HG03342 (cell line): ENCODE data around the gene PPP2CA.
"Not testable (repeated sequence)": the region's sequence is repeated elsewhere in the genome, so short reads cannot be mapped to it uniquely, and the experiment has no call there.

Experiments used
- ATAC-seq: cut with Tn5 transposase; IDR thresholded peaks from one replicate; pipeline ENCODE4 v1.9.1; 2021; ENCODE audit warnings: mild to moderate bottlenecking, moderate library complexity; ENCODE audit not compliant: unreplicated experiment

PPP2CA gene

DNA sequence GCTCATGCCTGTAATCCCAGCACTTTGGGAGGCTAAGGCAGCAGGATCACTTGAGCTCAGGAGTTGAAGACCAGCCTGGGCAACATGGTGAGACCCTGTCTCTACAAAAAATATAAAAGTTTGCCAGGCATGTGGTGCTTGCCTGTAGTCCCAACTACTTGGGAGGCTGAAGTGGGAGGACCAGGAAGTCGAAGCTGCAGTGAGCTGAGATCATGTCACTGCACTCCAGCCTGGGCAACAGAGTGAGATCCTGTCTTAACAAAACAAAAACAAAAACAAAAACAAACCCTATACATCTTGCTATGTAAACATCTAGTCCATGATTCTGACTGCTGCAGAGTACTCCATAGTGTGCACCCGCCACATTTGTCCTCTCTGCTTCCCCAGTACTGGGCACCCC, 19.8 kb upstream of the PPP2CA start:
- no peak for ATAC-seq

DNA sequence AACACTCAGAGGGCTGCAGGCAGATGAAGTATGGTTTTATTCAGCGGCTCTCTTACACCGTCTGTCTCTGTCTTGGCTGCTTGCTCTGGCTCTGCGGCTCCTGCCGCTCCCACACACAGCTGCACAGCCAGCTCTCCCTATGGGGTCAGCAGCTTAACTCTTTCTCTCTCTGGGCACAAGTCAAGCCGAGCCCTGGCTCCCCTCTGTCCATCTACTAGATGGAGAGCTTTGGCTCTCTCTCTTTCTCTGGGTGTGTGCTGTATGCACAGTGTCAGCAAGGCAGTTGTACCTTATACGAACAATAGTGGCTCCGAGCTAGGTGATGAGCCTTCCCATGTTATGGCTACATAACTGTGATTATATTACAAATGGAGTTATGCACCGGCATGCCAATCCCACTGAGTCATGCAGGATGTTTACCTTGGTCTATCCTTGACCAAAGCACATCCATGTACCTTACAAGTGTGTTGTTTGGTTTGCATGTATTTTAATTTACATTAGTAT, 19.3 kb upstream of the PPP2CA start:
- ATAC-seq, result no peak

DNA sequence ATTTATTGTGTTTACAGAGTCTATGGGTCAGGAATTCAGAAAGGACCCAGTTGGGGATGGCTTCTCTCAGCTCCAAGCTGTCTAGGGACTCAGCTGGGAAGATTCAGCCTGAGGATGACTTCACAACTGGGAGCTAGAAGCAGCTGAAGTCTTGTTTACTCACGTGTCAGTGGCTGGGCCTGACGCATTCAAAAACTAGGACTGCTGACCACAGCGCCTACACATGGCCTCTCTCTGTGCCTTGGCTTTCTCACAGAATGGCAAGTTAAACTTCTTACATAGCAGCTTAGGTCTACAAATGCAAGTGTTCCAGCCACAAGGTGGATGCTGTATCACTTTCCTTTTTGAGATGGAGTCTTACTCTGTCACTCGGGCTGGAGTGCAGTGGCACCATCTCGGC, 16.3 kb upstream of the PPP2CA start:
- no peak for ATAC-seq

DNA sequence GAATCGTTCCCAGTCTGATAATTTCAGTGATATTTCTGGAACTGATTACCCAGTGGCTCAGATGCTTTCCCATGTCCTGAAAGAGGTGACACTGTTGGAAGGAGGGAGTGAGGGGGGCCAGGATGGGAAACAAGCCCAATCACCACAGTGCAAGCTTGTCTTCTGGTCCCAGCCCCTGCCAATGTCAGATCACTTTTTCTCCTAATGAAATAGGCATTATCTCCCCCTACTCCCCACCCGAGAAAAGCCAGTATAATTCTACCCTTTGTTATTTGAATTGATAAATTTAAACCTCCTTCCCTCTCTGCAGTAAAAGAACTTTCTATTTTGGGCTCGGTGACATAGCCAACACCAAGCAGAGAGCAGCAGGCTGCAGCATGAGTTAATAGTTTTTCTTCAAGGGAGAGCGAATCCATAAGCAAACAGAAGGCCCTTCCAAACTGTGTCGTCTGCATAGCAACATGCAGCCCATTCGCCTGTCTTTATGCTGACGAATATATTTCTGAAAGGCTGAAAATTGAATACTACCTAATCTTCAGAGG, 14.6 kb upstream of the PPP2CA start:
- no peak for ATAC-seq

DNA sequence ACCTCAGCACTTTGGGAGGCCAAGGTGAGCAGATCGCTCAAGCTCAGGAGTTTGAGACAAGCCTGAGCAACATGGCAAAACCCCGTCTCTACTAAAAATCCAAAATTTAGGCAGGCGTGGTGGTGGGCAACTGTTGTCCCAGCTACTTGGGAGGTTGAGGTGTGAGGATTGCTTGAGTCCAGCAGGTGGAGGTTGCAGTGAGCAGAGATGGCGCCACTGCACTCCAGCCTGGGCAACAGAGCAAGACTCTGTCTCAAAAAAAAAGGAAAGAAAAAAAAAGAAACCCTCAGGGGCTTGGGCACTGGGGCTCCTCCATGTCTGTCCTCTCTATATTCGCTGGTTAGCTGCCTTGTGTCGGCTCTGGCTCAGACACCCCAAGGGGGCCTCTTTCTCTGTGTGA, 10.9 kb upstream of the PPP2CA start:
- no peak for ATAC-seq

DNA sequence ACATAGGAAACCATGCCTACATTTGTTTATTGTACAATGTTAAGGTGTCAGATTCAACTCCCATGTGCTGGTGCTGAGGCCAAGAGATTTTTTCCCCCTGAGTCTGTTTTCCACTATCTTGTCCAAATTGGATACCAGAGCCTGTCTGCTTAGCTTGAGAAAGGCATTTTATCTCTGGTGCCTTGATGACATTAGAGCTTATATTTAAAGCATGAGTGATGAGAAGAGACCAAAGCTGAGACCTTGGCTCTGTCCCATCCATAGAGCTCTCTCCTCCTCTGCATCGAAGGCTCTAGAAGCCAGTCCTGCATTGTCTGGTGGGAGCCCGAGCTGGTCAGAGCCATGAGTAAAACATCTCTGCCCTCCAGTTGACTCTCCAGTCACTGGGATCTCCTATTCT, 10.4 kb upstream of the PPP2CA start:
- no peak for ATAC-seq

DNA sequence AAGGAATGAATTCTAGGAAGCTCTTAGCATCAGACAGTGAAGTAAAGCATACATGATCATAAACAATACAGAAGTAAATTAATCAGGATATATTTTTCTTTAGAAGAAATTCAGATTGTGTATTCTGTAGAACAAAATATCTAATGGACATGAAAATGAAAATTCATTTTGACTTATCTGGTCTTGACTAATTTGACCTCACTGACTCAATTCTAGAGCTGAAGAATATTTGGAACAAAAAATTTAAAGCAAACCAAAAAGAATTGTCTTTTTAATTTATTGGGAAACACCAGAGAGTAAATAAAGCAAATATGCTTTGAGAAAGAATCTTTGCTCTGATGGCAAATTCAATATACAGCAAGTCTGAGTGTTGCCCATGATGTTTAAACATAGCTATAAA, 2.8 kb upstream of the PPP2CA start:
- ATAC-seq, result no peak

DNA sequence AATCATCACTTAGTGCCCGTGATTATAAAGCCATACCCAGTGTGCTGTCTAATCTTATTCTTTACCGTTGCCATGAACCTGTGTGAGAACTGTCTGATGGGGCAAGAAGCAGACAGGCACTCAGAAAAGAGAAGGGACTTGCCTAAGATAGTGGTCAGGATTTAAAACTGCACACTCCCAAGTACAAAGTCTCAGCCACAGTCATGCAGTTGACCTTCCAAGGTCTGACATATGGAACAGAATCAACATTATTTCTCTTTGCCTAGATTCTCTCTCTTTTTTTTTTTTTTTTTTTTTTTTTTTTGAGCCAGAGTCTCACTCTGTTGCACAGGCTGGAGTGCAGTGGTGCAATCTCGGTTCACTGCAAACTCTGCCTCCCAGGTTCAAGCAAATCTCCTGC, 1.9 kb upstream of the PPP2CA start:
- ATAC-seq, result no peak

DNA sequence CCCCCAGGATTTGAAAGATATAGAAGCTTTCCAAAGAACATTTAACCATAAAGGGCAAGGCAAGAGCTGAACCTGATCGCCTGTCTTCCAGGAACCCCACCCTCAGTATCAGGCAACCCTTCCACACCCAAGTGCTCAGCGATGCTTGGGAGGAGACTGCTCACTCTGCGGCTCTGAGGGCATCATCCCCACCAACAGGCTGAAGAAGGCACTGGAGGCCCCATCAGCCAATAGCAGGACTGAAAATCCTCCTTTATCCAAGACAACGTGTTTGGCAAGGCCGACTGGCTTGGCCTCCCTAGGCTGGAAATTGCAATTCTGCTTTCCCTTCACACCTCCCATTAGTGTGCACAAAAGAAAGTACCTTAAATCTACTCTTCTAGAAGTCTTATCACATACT, 1.4 kb upstream of the PPP2CA start:
- ATAC-seq, result no peak

DNA sequence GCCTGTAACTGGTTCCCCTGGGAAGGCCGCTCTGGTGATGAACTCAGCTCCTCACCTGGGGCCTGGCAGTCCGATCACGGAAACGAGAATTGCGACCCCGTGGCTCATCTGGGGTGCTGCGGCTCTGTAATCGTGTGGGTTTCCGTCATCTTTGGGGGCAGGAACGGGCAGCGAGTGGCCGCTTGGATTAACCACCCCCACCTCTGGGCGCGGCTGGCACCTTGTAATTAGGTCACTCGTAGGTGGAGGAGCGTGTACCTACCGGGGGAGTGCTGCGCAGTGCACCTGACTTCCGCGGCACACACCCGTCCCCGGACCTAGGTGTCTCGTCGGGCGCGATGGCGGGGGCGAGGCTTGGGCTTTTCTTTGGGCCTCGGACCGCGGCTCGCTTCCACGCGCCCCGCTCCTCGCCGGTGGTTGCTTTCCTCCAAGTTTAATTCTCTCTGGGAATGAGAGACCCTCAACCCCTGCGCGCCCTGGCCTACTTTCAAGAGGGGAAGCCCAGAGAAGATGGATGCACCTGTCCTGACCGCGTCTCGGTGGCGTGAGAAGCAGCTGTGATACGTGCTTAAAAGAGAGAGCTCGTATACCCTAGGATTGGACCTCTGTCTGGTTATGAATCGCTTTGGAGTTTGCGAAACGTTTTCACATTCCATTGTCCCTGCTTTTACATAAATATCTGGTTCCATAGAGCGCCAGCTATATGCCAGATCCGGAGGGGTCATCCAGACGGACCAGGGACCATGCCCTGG, 744 bp upstream of the PPP2CA start:
- ATAC-seq, result peak; percentile 14

DNA sequence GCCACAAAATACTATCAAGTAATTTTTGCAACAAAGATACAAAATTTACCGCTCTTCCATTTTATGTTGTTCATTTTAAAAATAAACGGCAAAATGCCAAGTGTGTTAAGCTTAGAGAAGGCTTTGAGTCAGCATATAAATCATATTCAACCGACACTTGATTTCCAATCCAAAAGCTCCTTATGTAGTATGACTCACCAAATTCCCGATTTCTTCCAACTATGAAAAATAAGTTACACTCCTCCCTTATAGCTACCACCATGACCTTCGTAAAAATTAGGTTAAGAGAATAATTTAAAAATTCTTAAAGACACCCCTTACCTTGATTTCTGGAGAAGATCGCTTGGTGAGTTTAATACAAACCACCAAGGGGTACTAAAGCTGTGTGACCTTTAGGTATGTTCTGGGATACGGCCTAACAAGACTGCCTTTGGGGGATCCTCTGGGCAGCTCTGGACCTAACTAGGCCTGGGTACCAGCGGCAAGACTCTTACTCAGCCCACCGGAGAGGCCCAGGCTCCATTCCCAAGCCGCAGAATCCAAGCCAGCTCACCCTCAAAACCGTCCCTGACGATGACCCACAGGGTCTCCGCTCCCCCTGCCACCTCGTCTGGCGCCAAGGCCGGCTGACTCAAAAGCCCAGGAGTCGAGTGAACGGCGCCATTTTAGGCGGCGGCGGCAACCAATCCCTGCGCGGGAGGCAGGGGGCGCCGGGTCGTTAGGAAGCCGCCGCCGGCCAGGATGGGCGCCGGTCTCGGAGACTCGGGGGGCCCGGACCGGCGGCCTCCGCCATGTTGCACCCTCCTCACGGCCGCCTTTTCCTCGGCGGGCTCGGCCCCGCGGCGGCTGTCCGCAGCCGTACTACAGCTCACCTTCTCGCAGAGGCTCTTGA, 739 bp downstream of the PPP2CA start:
- peak; percentile 30 for ATAC-seq

DNA sequence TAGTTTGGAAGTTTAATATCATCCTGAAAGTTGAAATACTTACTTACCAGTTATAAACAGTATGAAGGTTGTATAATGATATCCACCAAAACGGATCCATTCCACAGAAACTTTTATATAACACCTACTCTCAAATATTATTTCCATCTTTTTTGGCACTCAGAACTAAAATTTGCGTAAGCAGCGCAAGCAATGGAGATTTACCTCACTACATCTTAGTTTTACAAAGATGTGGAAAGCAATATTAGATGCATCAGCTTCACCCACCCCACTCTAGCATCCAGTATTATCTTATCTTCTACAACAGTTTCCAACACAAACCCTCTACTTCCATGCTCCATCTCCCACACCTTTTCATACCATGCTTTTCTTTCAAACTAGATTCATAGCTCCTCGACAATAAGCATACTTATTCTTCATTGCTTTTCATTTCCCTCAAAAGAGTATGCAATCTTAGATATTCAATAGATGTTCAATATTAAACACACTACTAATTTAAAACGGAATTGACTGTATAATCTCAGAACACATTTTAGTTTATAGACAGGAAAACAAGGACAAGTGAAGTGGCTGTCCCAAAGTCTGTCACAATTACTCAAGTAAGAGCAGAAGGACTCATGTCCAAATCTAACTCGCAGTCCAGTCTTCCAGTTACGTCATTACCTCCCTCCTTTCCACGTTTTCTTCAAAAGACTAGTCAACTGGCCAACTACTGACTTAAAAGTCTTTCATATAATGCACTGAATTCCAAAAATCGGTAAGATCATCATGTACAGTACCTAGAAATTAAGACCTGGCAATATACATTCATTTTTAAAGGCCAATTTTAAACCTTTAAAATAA, 2.2 kb downstream of the PPP2CA start:
- no peak for ATAC-seq

DNA sequence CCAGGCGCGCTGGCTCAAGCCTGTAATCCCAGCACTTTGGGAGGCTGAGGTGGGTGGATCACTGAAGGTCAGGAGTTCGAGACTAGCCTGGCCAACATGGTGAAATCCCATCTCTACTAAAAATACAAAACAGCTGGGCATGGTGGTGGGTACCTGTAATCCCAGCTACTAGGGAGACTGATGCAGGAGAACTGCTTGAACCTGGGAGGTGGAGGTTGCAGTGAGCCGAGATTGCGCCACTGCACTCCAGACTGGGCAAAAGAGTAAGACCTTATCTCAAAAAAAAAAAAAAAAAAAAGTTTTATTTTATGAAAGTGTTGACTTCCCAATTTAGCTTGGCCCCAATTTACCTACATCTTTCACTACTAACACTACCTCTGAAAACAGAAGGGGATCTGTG, 4.2 kb downstream of the PPP2CA start:
- ATAC-seq, result not testable (repeated sequence)

DNA sequence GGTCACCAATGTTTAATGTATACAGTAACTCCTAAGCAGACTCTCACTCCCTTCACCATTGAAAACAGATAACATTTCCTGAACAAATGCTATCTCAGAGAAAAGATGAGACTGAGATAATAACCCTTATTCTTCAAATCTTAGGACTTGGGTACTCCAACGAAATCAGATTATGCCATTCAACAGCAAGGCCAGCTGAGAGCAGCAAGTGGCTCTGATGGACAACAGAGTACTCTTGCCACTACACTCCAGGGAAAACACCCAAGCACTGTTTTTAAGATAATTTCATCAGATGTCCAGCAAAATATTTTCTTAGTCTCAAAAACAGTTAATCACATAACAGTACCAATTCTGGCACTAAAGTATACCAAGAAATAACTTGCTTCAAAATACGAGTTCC, 10.1 kb downstream of the PPP2CA start:
- ATAC-seq, result no peak

DNA sequence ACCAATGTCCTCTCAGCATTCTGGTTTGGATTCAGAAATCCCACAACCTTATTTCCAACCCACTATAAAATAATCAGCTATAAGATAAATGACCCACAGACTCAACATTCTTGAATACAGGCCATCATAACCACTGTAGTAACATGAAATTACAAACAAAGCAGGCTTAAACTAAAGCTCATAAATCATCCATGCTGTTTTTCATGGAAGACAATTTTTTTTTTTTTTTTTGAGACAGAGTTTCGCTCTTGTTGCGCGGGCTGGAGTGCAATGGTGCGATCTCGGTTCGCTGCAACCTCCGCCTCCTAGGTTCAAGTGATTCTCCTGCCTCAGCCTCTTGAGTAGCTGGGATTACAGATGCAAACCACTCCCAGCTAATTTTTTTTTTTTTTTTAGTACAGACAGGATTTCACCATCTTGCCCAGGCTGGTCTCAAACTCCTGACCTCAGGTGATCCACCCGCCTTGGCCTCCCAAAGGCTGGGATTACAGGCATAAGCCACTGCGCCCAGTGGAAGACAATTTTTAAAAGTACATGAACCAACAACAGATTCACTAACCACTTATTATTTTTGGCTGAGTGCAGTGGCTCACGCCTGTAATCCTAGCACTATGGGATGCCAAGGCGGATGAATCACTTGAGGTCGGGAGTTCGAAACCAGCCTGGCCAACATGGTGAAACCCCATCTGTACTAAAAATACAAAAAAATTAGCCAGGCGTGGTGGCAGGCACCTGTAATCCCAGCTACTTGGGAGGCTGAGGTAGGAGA, 14.4 kb downstream of the PPP2CA start:
- not testable (repeated sequence) for ATAC-seq

DNA sequence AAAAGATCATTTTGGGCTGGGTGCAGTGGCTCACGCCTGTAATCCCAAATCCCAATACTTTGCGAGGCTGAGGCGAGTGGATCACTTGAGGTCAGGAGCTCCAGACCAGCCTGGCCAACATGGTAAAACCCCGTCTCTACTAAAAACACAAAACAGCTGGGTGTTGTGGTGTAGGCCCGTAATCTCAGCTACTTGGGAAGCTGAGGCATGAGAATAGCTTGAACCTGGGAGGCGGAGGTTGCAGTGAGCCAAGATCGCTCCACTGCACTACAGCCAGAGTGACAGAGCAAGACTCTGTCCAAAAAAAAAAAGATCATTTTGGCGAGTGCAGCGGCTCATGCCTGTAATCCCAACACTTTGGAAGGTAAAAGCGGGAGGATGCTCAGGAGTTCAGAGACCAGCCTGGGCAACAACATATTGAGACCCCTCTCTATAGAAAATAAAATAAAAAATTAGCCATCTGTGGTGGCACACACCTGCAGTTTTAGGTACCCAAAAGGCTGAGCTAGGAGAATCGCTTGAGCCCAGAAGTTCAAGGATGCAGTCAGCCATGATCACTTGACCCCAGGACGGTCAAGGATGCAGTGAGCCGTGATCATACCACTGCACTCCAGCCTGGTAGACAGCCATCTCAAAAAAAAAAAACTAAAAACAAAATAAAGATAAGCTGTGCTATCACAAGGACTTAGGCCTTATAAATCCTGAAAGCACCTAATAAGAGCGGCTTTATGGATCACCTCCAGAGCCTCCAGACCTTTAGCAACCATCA, 16.2 kb downstream of the PPP2CA start:
- no peak for ATAC-seq

DNA sequence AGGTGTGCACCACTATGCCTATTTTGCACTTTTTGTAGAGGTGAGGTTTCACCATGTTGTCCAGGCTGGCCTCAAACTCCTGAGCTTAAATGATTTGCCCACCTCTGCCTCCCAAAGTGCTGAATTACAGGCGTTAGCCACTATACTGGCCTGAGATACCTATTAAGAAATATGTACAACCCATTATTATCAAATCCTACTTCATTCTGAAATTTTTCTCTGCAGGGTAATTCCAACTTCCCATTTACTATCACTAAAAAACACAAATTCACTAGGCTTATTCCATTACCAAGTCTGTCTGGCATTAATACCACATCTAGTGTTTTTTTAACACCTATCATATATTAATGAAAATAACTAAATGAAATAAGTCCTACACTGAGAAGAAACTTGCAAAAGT, 18.2 kb downstream of the PPP2CA start:
- no peak for ATAC-seq

DNA sequence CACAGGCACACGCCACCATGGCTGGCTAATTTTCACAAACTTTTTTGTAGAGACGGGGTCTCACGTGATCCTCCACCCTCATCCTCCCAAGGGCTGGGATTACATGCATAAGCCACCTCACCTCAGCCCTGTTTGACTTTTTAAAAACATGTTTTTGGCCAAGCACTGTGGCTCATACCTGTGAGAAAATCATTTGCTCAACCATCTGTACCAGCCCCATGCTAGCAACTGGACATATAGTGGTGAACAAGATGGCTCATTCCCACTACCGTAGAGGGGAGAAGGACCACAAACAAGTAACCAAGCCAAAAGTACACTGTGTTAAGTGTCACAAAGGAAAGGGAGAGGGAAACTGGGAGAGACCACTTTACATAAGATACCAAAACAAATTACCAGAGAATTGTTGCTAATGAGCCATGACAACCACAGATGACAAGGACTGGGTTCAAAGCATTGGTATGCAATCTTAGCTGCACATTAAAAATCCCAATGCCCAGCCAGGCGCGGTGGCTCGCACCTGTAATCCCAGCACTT, 19.2 kb downstream of the PPP2CA start:
- no peak for ATAC-seq

DNA sequence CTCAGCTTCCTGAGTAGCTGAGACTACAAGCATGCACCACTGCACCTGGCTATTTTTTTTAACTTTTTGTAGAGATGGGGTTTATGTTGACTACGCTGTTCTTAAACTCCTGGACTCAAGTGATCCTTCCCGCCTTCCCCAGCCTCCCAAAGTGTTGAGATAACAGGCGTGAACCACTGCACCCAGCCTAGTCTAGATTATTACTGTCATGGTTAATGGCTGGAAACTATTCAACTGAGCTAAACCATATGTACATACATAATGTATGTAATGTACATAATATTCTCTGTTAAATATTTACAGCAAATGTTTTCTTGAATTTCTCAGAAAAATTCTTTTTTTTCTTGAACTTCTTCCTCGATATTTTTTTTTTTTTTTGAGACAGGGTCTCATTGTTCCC, 21.3 kb downstream of the PPP2CA start:
- no peak for ATAC-seq
